ENCODE data around the gene ACTN1.

ACTN1 gene

GRCh38 chr14:68892961-68893360 lies 86.1 kb downstream of the ACTN1 start:
- H3K4me3 ChIP-seq (ENCODE audit: low read depth, low read length, poor library complexity, severe bottlenecking) = no peak overlapping the region
- TF ChIP-seq EZH2 (IDR thresholded peaks at IDR 0.05; ENCODE audit: borderline replicate concordance, low read length) = no peak
- no peak overlapping the region for H3K27ac ChIP-seq (ENCODE audit: low read depth, low read length, poor library complexity, severe bottlenecking)
- H4K20me1 ChIP-seq (ENCODE audit: insufficient read depth, low read length) = no peaks in the 10 kb centered on the region
- no peak overlapping the region for H3K9ac ChIP-seq (ENCODE audit: low read length)
- no peak overlapping the region for H3K4me2 ChIP-seq (ENCODE audit: low read length)
- H3F3A ChIP-seq (ENCODE audit: insufficient read depth, low read length) = no peaks in the 10 kb centered on the region
- no peaks in the 10 kb centered on the region for H3K4me1 ChIP-seq (ENCODE audit: insufficient read depth, low read length, severe bottlenecking)
- H3K9me2 ChIP-seq (ENCODE audit: low read depth, low read length) = no peaks in the 10 kb centered on the region
- H3K36me3 ChIP-seq (ENCODE audit: insufficient read depth, low read length) = no peaks in the 10 kb centered on the region
- no peaks in the 10 kb centered on the region for H3K79me2 ChIP-seq (ENCODE audit: insufficient read depth, low read length)
- H3K27me3 ChIP-seq (ENCODE audit: insufficient read depth, low read length) = no peaks in the 10 kb centered on the region
- H2AFZ ChIP-seq (ENCODE audit: low read length) = no peak overlapping the region
- no peaks in the 10 kb centered on the region for H3K9me3 ChIP-seq (ENCODE audit: low read length)

DNA sequence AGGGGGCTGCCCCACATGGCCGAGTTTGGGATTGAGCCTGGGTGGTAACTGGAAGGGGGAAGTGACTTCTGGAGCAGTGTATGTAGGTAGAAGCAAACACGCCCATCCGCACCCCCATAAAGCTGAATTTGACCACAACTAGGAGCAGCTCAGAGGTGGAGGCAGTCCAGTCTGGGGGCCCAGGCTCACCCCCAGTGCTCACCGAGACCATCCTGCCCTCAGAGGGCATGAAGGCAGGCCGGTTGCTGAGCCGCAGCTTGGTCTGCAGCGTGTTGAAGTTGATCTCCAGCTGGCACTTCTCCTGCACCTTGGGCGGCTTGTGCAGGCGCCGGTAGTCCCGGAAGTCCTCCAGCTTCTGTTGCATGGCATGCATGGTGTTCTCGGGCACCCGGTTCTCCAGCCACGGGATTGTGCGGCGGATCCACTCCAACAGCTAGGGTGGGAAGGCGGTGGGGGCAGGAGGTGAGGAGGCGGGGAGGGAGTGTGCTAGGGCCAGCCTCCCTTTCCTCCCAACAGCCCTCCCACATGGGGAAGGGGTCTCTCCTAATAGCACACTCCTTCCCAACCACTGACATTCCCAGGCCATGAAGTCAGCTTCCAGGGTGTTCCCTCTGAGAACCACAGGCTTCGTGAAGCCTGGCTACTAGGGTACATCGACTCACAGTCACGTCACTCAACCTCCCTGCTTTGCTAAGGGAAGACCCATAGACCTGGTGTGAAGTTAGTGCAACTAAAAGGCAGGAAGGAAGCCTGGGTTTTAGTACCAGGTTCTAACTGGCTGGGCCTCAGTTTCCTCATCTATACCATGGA lies 87.0 kb downstream of the ACTN1 start:
- Histone ChIP-seq H2AFZ (ENCODE audit: low read length) (no peak overlapping the region), H3K4me3 (ENCODE audit: low read depth, low read length, poor library complexity, severe bottlenecking) (no peak overlapping the region), H4K20me1 (ENCODE audit: insufficient read depth, low read length) (no peaks in the 10 kb centered on the region), H3K4me2 (ENCODE audit: low read length) (no peak overlapping the region), H3K27me3 (ENCODE audit: insufficient read depth, low read length) (no peaks in the 10 kb centered on the region), H3K36me3 (ENCODE audit: insufficient read depth, low read length) (no peaks in the 10 kb centered on the region), H3F3A (ENCODE audit: insufficient read depth, low read length) (no peaks in the 10 kb centered on the region), H3K79me2 (ENCODE audit: insufficient read depth, low read length) (no peaks in the 10 kb centered on the region), H3K27ac (ENCODE audit: low read depth, low read length, poor library complexity, severe bottlenecking) (no peak overlapping the region), H3K4me1 (ENCODE audit: insufficient read depth, low read length, severe bottlenecking) (no peaks in the 10 kb centered on the region), H3K9ac (ENCODE audit: low read length) (no peak overlapping the region), H3K9me2 (ENCODE audit: low read depth, low read length) (no peaks in the 10 kb centered on the region), H3K9me3 (ENCODE audit: low read length) (no peaks in the 10 kb centered on the region)
- TF ChIP-seq, protein P1, sequence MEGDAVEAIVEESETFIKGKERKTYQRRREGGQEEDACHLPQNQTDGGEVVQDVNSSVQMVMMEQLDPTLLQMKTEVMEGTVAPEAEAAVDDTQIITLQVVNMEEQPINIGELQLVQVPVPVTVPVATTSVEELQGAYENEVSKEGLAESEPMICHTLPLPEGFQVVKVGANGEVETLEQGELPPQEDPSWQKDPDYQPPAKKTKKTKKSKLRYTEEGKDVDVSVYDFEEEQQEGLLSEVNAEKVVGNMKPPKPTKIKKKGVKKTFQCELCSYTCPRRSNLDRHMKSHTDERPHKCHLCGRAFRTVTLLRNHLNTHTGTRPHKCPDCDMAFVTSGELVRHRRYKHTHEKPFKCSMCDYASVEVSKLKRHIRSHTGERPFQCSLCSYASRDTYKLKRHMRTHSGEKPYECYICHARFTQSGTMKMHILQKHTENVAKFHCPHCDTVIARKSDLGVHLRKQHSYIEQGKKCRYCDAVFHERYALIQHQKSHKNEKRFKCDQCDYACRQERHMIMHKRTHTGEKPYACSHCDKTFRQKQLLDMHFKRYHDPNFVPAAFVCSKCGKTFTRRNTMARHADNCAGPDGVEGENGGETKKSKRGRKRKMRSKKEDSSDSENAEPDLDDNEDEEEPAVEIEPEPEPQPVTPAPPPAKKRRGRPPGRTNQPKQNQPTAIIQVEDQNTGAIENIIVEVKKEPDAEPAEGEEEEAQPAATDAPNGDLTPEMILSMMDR (IDR thresholded peaks at IDR 0.05; ENCODE audit: low read length) = no peak
- TF ChIP-seq EZH2 (IDR thresholded peaks at IDR 0.05; ENCODE audit: borderline replicate concordance, low read length) = no peak

- no peaks in the 10 kb centered on the region for H3K9me3 ChIP-seq (ENCODE audit: low read length)
- no peaks in the 10 kb centered on the region for H3K79me2 ChIP-seq (ENCODE audit: insufficient read depth, low read length)
- no peaks in the 10 kb centered on the region for H4K20me1 ChIP-seq (ENCODE audit: insufficient read depth, low read length)
- H3K4me2 ChIP-seq (ENCODE audit: low read length) = no peak overlapping the region
- TF ChIP-seq EZH2 (IDR thresholded peaks at IDR 0.05; ENCODE audit: borderline replicate concordance, low read length) = no peak
- TF ChIP-seq, protein P1 (IDR thresholded peaks at IDR 0.05; ENCODE audit: low read length) = no peak
- no peak overlapping the region for H3K9ac ChIP-seq (ENCODE audit: low read length)
- H2AFZ ChIP-seq (ENCODE audit: low read length) = no peak overlapping the region
- no peaks in the 10 kb centered on the region for H3F3A ChIP-seq (ENCODE audit: insufficient read depth, low read length)
- no peak overlapping the region for H3K4me3 ChIP-seq (ENCODE audit: low read depth, low read length, poor library complexity, severe bottlenecking)
- no peak overlapping the region for H3K27ac ChIP-seq (ENCODE audit: low read depth, low read length, poor library complexity, severe bottlenecking)
- H3K9me2 ChIP-seq (ENCODE audit: low read depth, low read length) = no peaks in the 10 kb centered on the region
- no peaks in the 10 kb centered on the region for H3K36me3 ChIP-seq (ENCODE audit: insufficient read depth, low read length)
- H3K27me3 ChIP-seq (ENCODE audit: insufficient read depth, low read length) = no peaks in the 10 kb centered on the region; the same call in 1 of the 2 replicates
- no peaks in the 10 kb centered on the region for H3K4me1 ChIP-seq (ENCODE audit: insufficient read depth, low read length, severe bottlenecking)
Observed at GRCh38 chr14:68890173-68890931, 88.8 kb downstream of the ACTN1 start.
